GM19463 (cell line): ENCODE results near the gene SULT4A1.

ENCODE experiments used
- ATAC-seq: cut with Tn5 transposase; IDR thresholded peaks from one replicate; pipeline ENCODE4 v1.9.1; 2021; ENCODE audit warnings: mild to moderate bottlenecking, moderate library complexity; ENCODE audit not compliant: unreplicated experiment

Gene SULT4A1

GRCh38 chr22:43814264-43814663 is 48.0 kb downstream of the SULT4A1 start:
- no peak for ATAC-seq

GRCh38 chr22:43812890-43813289 is 49.4 kb downstream of the SULT4A1 start:
- ATAC-seq: no peak

GRCh38 chr22:43812149-43812842 is 50.0 kb downstream of the SULT4A1 start, which contains the start of gene EFCAB6:
Gene EFCAB6, minus strand, starts transcription at chr22:43812305. Its CDS starts 29,987 bp downstream, at chr22:43782318.
- peak; percentile 81 for ATAC-seq

GRCh38 chr22:43811777-43812148 is 50.5 kb downstream of the SULT4A1 start:
- ATAC-seq: peak; percentile 13

- no peak for ATAC-seq
These were observed 59.3 kb downstream of the SULT4A1 start for GRCh38 chr22:43802897-43803495.

- ATAC-seq: no peak
These were observed 61.3 kb downstream of the SULT4A1 start for GRCh38 chr22:43800970-43801369.

- no peak for ATAC-seq
These were observed 63.8 kb downstream of the SULT4A1 start for GRCh38 chr22:43798492-43798891.

GRCh38 chr22:43796567-43796966 is 65.7 kb downstream of the SULT4A1 start:
- ATAC-seq: no peak

- no peak for ATAC-seq
These were observed 67.0 kb downstream of the SULT4A1 start for GRCh38 chr22:43795320-43795719.

GRCh38 chr22:43792905-43793304 is 69.4 kb downstream of the SULT4A1 start:
- no peak for ATAC-seq

- no peak for ATAC-seq
These were observed 72.9 kb downstream of the SULT4A1 start for GRCh38 chr22:43789452-43789851.

- no peak for ATAC-seq
These were observed 78.5 kb downstream of the SULT4A1 start for GRCh38 chr22:43783777-43784176.

- no peak for ATAC-seq
These were observed 79.9 kb downstream of the SULT4A1 start for GRCh38 chr22:43782448-43782847.

- no peak for ATAC-seq
These were observed 85.0 kb downstream of the SULT4A1 start for GRCh38 chr22:43777286-43777685.

- no peak for ATAC-seq
These were observed 86.1 kb downstream of the SULT4A1 start for GRCh38 chr22:43776081-43776670.
